Measurements from ENCODE around the gene ZNF559.
"Not testable (repeated sequence)": the region's sequence is repeated elsewhere in the genome, so short reads cannot be mapped to it uniquely, and the experiment has no call there.

GRCh38 chr19:9322201-9322600 lies 1.8 kb upstream of the ZNF559 start:
- TF ChIP-seq CTCF, POLR2A (IDR thresholded peaks at IDR 0.05): not testable (repeated sequence)
